Mononuclear cell (primary cell): ENCODE data around the gene ANKRA2. TPM values are rescaled to one million over a fixed set of nuclear protein-coding genes. Genes with fewer than 3 reads are reported as not detected.

ENCODE experiments used
- total RNA-seq: library from RNA; depleted of rRNA; stranded (reverse); fragments of >200 nt; gene quantifications from one replicate; pipeline ENCODE4 v1.2.3, GENCODE V29; 2012

The ANKRA2 gene
- total RNA-seq, 1 donor = 39.0 TPM

Other genes with a start within 250 kb of the ANKRA2 start
- gene FOXD1, start 116.9 kb downstream of the ANKRA2 start, total RNA-seq = 0.10 TPM
- 456 TPM for gene BTF3, start 67.2 kb downstream of the ANKRA2 start, total RNA-seq
- gene UTP15, start 104 bp upstream of the ANKRA2 start, total RNA-seq = 88.5 TPM
- 0.63 TPM for gene ARHGEF28, start 60.6 kb upstream of the ANKRA2 start, total RNA-seq